ENCODE data around the gene MMADHC.

Gene MMADHC

GRCh38 chr2:149526689-149527088, 60.9 kb downstream of the MMADHC start:
- H3K9me3 ChIP-seq (ENCODE audit: control insufficient read depth in 2 of 2, low read length in 2 of 2), result peaks cover 0 to 4% of the 10 kb centered on the region in 2 donors

DNA sequence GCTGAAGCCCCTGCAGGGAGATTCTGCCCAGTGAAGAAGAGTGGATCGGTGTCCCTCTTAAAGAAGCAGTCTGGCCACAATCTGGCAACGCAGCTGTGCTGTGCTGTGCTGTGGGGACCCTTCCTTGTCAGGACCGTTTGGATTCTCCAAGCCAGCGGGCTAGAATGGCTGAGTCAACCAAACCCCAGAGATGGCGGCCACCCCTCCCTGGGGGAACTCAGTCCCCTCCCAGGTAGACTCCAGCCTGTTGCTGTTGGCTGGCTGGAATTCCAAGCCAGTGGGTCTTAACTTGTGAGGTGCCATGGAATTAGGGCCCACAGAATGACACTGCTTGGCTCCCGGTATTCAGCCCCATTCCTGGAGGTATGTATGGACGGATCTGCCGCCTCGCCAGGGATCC, 62.3 kb downstream of the MMADHC start:
- Histone ChIP-seq H3K36me3 (ENCODE audit: control insufficient read depth in 2 of 2, insufficient read depth in 2 of 2, low read length in 2 of 2) (no peaks in the 10 kb centered on the region), H3K27me3 (ENCODE audit: control insufficient read depth in 1 of 2, insufficient read depth in 2 of 2, low read length in 2 of 2) (peaks cover 0 to 2% of the 10 kb centered on the region in 2 donors), H3K27ac (ENCODE audit: low read length) (no peak overlapping the region), H3K4me3 (ENCODE audit: low read length in 2 of 2) (no peak overlapping the region), H3K4me1 (ENCODE audit: control insufficient read depth, insufficient read depth, low read length) (no peaks in the 10 kb centered on the region), H3K9ac (ENCODE audit: low read length in 2 of 2) (no peak overlapping the region), H3K9me3 (ENCODE audit: control insufficient read depth in 2 of 2, low read length in 2 of 2) (peaks cover 0 to 4% of the 10 kb centered on the region in 2 donors)

More at GRCh38 chr2:149526689-149527088, 60.9 kb downstream of the MMADHC start:
- H3K4me3 ChIP-seq (ENCODE audit: low read length in 2 of 2), result no peak overlapping the region
- no peak overlapping the region for H3K27ac ChIP-seq (ENCODE audit: low read length)
- peaks cover 0 to 2% of the 10 kb centered on the region in 2 donors for H3K27me3 ChIP-seq (ENCODE audit: control insufficient read depth in 1 of 2, insufficient read depth in 2 of 2, low read length in 2 of 2)
- no peaks in the 10 kb centered on the region for H3K36me3 ChIP-seq (ENCODE audit: control insufficient read depth in 2 of 2, insufficient read depth in 2 of 2, low read length in 2 of 2)
- no peaks in the 10 kb centered on the region for H3K4me1 ChIP-seq (ENCODE audit: control insufficient read depth, insufficient read depth, low read length)
- no peak overlapping the region for H3K9ac ChIP-seq (ENCODE audit: low read length in 2 of 2)
